HAP-1 (cell line): ENCODE results near the gene SLC12A9.
A peak's percentile ranks its signal among the peaks of the same experiment; 100 is the strongest.
"Not testable (repeated sequence)": the region's sequence is repeated elsewhere in the genome, so short reads cannot be mapped to it uniquely, and the experiment has no call there.

Experiments
- DNase-seq, 2 experiments: peaks; one replicate each; pipeline ENCODE4 v3.0.0-alpha.2; 2016 to 2020; ENCODE audit warnings: low spot score in 2 of 2
- H3K27me3 ChIP-seq: fragments of 250-450 bp; sonication (Bioruptor Pico); 2 replicates; pipeline ENCODE4 v1.5.1; 2020; ENCODE audit warnings: low read depth, mild to moderate bottlenecking, moderate library complexity
- H3K36me3 ChIP-seq: fragments of 250-450 bp; sonication (Bioruptor Pico); replicated peaks from 2 replicates; pipeline ENCODE4 v1.5.1; 2020; ENCODE audit warnings: mild to moderate bottlenecking
- H3K4me1 ChIP-seq: fragments of 250-450 bp; sonication (Bioruptor Pico); 2 replicates; pipeline ENCODE4 v1.5.1; 2020; ENCODE audit warnings: mild to moderate bottlenecking
- H3K4me3 ChIP-seq: fragments of 250-450 bp; sonication (Bioruptor Pico); 2 replicates; pipeline ENCODE4 v1.5.1; 2020; ENCODE audit warnings: mild to moderate bottlenecking, moderate library complexity
- H3K9me3 ChIP-seq: fragments of 250-450 bp; sonication (Bioruptor Pico); 2 replicates; pipeline ENCODE4 v1.5.1; 2020; ENCODE audit warnings: mild to moderate bottlenecking, moderate library complexity
- in situ Hi-C: fragments of 300-500 bp; cut with MboI; formaldehyde crosslinking; loops from 3 replicates; pipeline ENCODE4 v1.14.3; 2020; ENCODE audit warnings: low sequenced_read_pairs, inconsistent platforms, mixed read lengths

SLC12A9 gene

DNA sequence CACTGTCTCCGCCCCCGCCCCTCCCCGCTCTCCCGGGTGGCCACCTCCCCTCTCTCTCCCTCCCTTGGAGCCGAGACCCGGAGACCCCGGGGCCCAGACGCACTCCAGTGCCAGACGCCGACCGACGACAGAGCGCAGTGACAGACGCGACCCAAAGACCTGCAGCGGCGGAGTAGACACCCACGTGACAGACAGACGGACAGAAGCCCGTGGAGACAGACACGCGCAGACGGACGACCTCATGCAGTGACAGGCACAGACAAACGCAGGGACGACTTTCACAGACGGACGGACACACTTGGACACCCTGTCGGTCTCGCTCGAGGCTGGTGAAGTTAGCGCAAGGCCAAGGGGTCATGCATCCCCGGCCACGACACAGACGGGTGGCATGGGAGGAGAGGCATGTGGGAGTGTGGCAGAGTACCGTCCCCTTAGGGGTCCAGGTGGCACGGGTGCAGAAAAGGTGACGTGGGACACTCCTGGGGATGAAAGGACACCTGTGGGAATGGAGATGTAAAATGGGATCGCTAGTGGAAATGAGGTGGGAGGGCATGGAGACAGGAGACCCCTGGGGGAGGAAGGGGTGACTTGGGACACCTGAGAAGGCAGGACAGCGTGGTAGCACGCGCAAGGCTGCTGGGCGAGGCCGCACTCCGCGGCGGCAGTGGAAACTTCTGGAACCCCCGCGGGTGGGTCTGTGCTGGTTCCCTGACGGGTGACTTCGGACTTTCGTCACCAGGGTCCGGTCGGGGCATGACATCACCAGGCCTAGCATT is 43.6 kb downstream of the SLC12A9 start:
- Histone ChIP-seq H3K27me3 (peaks cover 4% of the 10 kb centered on the region; the same call in 1 of the 2 replicates), H3K9me3 (no peaks in the 10 kb centered on the region), H3K36me3 (no peaks in the 10 kb centered on the region), H3K4me1 (peaks cover 4% of the 10 kb centered on the region), H3K4me3 (peak overlapping the region; percentile 50)
- peak in 1 of 2 experiments; percentile 83 for DNase-seq
- in situ Hi-C loops: loop anchor here (10.0 kb wide), 1 partner anchor 399 kb away; no protein-coding TSS in a partner anchor

DNA sequence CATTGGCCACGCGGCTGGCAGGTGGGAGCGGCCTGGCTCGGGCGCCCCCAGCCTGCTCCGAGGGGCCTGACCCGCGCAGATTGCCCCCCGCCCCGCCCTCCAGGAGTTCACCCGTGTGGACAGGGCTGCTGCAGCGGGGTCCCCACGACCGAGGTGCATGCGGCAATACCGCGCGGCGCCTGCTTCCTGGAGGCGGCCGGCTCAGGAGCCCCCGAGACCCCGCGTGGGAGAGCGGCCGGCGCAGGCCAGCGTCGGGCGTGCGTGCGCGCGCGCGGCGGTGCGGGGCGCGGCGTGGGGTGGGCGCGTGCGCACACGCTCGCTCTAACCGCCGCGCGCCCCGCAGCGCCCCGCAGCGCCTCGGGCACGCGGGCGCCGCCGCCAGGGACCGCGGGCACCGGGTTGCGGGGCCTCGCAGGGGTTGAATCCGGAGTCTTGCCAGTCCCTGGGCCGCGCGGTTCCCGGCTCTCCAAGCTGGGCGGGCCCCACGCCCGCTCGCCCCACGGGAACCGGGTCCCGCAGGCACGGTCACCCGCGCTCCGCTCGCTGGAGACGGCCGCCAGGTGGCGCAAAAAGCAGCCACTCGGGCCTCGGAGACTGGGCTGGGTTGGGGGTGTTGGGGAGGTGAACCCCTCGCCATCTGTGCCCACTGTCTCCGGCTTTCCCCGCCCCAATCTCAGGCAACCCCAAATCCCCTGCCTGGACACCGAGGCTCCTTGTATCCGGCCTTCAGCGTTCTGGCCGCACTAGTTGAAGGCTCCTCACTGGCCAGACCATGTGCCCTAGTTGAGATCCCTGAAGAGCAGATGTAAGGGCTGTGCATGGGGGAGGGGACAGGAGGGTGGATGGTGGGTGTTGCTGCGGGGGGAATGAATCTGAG is 44.5 kb downstream of the SLC12A9 start:
- Histone ChIP-seq H3K4me1 (peaks cover 4% of the 10 kb centered on the region), H3K9me3 (no peaks in the 10 kb centered on the region), H3K27me3 (peaks cover 4% of the 10 kb centered on the region; the same call in 1 of the 2 replicates), H3K36me3 (no peaks in the 10 kb centered on the region), H3K4me3 (peak overlapping the region; percentile 50)
- peak in 1 of 2 experiments; percentile 41 for DNase-seq
- in situ Hi-C loops: loop anchor here (10.0 kb wide), 1 partner anchor 398 kb away; no protein-coding TSS in a partner anchor

DNA sequence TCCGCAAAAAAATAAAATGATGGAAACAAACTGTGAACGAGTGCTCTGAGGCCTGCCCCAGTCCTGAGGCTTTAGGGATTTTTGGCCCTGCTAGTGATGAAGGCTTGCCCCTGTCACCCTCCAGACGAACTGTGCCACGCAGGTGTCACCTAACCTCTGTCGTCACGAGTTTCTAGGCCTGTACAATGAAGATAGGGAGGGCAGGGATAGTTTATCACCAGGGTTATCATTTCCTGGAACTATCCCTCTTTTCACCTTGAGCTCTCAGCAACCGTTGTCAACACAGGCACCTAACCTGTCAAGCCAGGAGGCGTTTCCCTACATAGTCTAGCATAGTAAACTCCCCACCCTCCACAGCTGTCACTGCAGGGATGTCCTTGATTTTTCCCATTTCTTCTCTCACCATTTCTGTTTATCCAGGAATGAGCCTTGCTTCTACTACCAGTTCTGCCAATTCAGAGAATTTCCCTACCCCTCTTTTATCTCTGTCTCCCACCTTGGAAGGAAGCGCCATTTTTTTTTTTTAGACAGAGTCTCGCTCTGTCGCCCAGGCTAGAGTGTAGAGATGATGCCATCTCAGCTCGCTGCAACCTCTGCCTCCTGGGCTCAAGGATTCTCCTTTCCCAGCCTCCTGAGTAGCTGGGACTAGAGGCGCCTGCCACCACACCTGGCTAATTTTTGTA is 45.4 kb downstream of the SLC12A9 start:
- H3K9me3 ChIP-seq: no peaks in the 10 kb centered on the region
- H3K36me3 ChIP-seq: no peaks in the 10 kb centered on the region
- H3K27me3 ChIP-seq: peaks cover 4% of the 10 kb centered on the region; the same call in 1 of the 2 replicates
- peaks cover 4% of the 10 kb centered on the region for H3K4me1 ChIP-seq
- in situ Hi-C loops: loop anchor here (10.0 kb wide), 1 partner anchor 397 kb away; no protein-coding TSS in a partner anchor
- DNase-seq: no peak
- no peak overlapping the region for H3K4me3 ChIP-seq

DNA sequence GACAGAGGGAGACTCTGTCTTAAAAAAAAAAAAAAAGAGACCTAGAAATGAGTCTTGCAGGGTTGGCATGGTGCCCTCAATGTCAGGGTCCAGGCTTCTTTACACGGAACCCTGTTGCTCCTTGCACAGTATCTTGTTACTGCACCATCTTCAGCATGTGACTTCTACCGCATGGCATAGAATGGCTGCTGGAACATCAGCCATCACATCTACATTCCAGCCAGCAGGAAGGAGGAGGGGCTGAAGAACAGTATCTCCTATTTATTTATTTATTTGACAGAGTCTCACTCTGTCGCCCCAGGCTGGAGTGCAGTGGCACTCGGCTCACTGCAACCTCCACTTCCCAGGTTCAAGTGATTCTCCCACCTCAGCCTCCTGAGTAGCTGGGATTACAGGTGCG is 46.9 kb downstream of the SLC12A9 start:
- H3K4me3 ChIP-seq: no peak overlapping the region
- in situ Hi-C loops: loop anchor here (10.0 kb wide), 1 partner anchor 395 kb away; no protein-coding TSS in a partner anchor
- peaks cover 4% of the 10 kb centered on the region; the same call in 1 of the 2 replicates for H3K27me3 ChIP-seq
- DNase-seq: no peak
- peaks cover 4% of the 10 kb centered on the region for H3K4me1 ChIP-seq
- no peaks in the 10 kb centered on the region for H3K9me3 ChIP-seq
- no peaks in the 10 kb centered on the region for H3K36me3 ChIP-seq

DNA sequence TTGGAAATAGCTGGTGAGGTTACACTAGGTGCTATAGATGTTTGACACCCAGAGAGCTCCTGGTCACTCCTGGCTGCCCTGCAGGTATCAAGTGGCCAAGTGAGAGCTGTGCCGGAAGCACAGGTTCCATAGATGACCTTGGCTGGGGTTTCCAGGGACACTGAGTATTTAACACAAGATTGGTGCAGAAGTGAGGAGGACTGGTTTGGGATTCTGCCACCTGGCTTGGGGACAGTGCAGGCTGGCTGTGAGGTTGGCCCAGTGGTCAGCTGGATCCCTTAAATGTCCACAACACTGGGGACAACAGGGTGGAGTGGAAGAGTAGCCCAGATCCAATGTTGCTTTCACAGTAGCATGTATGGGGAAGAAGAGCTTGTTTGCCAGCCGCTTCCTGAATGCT is 48.5 kb downstream of the SLC12A9 start:
- Histone ChIP-seq H3K4me3 (no peak overlapping the region), H3K36me3 (no peaks in the 10 kb centered on the region), H3K9me3 (no peaks in the 10 kb centered on the region), H3K27me3 (peaks cover 4% of the 10 kb centered on the region; the same call in 1 of the 2 replicates), H3K4me1 (peaks cover 4% of the 10 kb centered on the region)
- in situ Hi-C loops: no loop called here
- no peak for DNase-seq

DNA sequence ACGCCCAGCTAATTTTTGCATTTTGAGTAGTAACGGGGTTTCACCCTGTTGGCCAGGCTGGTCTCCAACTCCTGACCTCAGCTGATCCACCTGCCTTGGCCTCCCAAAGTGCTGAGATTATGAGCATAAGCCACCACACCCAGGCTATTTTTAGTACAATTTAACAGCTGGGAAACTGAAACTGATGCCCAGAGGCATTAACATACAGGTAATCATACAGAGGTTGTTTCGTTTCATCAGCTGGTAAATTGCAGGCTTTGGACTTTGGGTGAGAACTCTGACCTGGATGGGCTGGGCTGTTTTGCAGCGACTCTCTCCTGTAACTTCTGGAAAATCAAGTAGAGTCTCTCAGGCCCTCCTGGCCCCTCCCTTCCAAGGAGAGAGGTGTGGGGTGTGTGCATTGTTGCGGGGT is 49.4 kb downstream of the SLC12A9 start:
- Histone ChIP-seq H3K4me1 (no peaks in the 10 kb centered on the region), H3K9me3 (no peaks in the 10 kb centered on the region), H3K36me3 (no peaks in the 10 kb centered on the region), H3K27me3 (no peaks in the 10 kb centered on the region), H3K4me3 (no peak overlapping the region)
- in situ Hi-C loops: no loop called here
- DNase-seq: no peak

DNA sequence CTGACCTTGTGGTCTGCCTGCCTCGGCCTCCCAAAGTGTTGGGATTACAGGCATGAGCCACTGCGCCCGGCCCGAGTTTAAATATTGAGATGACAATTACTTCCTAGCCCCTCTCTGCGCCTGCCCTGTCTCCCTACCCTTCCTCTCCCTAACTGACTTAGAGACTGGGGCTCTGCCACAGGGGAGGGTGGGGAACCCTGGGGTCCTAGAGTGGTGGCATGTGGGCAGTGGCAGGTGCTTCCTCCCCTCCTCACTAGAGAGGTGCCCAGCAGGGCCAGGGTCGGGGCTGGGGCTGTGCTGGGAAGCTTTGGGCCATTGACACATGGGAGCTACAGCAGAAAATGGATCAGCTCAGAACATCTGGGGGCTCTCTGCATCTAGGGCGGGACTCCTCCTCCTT is 50.1 kb downstream of the SLC12A9 start:
- no peaks in the 10 kb centered on the region for H3K9me3 ChIP-seq
- DNase-seq: no peak
- H3K27me3 ChIP-seq: no peaks in the 10 kb centered on the region
- H3K4me3 ChIP-seq: no peak overlapping the region
- no peaks in the 10 kb centered on the region for H3K36me3 ChIP-seq
- H3K4me1 ChIP-seq: no peaks in the 10 kb centered on the region
- in situ Hi-C loops: no loop called here

DNA sequence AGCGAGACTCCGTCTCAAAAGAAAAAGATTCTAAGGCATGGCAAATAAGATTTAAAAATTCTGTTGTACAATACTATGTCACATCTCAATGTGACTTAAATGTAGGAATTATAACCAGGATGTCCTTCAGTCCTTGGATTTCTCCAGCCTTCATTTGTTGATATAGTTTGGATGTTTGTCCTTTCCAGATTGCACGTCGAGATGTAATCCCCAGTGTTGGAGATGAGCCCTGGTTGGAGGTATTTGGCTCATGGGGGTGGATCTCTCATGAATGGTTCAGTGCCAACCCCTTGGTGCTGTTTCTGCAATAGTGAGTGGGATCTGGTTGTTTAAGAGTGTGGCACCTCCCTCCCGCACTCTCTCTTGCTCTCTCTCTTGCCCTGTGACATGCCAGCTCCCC is 56.0 kb downstream of the SLC12A9 start:
- Histone ChIP-seq H3K27me3 (no peaks in the 10 kb centered on the region), H3K9me3 (no peaks in the 10 kb centered on the region), H3K4me1 (no peaks in the 10 kb centered on the region), H3K4me3 (no peak overlapping the region), H3K36me3 (no peaks in the 10 kb centered on the region)
- DNase-seq: no peak
- in situ Hi-C loops: no loop called here

DNA sequence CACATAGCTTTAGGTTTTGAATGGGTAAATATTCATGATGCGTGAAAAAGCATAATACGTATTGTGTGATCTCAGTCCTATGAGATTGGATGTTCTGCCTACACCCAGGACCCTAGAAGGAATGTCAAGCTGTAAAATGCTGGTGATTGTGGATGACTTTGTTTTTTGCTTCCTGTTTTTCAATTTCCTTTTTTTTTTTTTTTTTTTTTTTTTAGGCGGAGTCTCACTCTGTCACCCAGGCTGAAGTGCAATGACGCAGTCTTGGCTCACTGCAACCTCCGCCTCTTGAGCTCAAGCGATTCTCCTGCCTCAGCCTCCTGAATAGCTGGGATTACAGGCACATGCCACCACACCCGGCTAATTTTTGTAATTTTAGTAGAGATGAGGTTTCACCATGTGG is 57.9 kb downstream of the SLC12A9 start:
- H3K4me3 ChIP-seq, H3K27me3 ChIP-seq, in situ Hi-C loops, H3K9me3 ChIP-seq, DNase-seq, H3K36me3 ChIP-seq, H3K4me1 ChIP-seq: not testable (repeated sequence)

DNA sequence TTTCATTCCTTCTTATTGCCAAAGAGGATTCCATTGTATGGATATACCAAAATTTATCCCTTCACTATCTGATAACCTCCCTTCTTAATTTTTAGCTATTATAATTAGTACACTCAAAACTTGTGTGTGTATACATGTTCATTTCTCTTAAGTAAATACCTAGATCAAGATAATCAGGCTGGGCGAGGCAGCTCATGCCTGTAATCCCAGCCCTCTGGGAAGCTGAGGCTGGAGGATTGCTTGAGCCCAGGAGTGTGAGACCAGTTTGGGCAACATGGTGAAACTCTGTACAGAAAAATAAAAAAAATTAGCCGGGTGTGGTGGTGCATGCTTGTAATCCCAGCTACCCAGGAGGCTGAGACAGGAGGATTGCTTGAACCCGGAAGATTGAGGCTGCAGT is 59.0 kb downstream of the SLC12A9 start:
- Histone ChIP-seq H3K4me3 (no peak overlapping the region), H3K9me3 (no peaks in the 10 kb centered on the region), H3K36me3 (no peaks in the 10 kb centered on the region), H3K27me3 (no peaks in the 10 kb centered on the region), H3K4me1 (no peaks in the 10 kb centered on the region)
- in situ Hi-C loops: no loop called here
- DNase-seq: no peak

DNA sequence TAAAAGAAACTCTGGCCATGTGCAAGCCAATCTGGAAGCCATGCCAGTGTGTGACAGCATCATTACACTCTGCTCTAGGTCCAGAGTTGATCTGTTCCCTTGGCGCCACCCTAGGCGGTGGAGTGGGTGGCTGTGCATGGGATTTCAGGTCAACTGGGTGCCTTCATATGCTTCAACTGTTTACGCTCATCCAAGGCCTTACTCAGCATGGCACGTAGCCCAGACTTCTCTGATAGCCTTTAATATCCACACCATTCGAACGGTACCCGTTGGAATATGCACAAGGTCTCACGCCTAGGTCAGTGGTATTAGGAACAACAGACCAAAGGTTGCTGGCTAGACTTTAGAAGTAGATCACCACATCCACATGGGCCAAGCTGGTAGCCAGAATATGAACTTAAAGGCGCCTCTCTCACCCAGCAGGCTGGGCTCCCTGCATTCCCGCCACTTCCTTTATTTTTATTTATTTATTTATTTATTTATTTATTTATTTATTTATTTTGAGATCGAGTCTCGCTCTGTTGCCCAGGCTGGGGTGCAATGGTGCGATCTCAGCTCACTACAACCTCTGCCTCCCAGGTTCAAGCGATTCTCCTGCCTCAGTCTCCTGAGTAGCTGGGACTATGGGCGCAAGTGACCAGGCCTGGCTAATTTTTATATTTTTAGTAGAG is 61.8 kb downstream of the SLC12A9 start:
- DNase-seq: no peak
- Histone ChIP-seq H3K4me3 (no peak overlapping the region), H3K4me1 (no peaks in the 10 kb centered on the region), H3K9me3 (no peaks in the 10 kb centered on the region), H3K27me3 (no peaks in the 10 kb centered on the region), H3K36me3 (no peaks in the 10 kb centered on the region)
- in situ Hi-C loops: no loop called here

DNA sequence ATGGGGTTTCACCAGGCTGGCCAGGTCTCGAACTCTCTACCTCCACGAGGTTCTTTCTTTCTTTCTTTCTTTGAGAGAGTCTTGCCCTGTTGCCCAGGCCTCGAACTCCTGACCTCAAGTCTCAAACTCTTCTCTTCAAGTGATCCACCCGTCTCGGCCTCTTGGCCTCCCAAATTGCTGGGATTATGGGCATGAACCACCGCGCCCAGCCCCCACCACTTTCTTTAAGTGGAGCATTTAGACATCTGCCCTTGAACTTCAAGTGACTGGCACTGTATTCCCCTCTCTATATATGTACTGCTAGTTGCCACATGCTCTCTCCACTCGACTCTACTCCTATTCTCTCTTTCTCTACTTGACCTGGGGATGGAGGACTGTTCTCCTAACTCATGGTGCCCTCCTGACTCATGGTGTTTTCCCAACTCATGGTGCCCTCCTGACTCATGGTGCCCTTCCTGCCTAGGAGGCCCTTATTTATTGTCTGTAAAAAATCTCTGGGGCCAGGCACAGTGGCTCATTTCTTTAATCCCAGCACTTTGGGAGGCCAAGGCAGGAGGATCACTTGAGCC is 62.5 kb downstream of the SLC12A9 start:
- no peak for DNase-seq

More for the DNA sequence above, 62.5 kb downstream of the SLC12A9 start:
- Histone ChIP-seq H3K9me3 (no peaks in the 10 kb centered on the region), H3K36me3 (no peaks in the 10 kb centered on the region), H3K27me3 (no peaks in the 10 kb centered on the region), H3K4me1 (no peaks in the 10 kb centered on the region), H3K4me3 (no peak overlapping the region)
- in situ Hi-C loops: no loop called here
